HG03060 (cell line): ENCODE measurements around the gene IL1R1.
"Not testable (repeated sequence)": the region's sequence is repeated elsewhere in the genome, so short reads cannot be mapped to it uniquely, and the experiment has no call there.

Experiments
- ATAC-seq: cut with Tn5 transposase; IDR thresholded peaks from one replicate; pipeline ENCODE4 v1.9.1; 2021; ENCODE audit warnings: low read depth, moderate number of reproducible peaks; ENCODE audit not compliant: unreplicated experiment

IL1R1 gene

DNA sequence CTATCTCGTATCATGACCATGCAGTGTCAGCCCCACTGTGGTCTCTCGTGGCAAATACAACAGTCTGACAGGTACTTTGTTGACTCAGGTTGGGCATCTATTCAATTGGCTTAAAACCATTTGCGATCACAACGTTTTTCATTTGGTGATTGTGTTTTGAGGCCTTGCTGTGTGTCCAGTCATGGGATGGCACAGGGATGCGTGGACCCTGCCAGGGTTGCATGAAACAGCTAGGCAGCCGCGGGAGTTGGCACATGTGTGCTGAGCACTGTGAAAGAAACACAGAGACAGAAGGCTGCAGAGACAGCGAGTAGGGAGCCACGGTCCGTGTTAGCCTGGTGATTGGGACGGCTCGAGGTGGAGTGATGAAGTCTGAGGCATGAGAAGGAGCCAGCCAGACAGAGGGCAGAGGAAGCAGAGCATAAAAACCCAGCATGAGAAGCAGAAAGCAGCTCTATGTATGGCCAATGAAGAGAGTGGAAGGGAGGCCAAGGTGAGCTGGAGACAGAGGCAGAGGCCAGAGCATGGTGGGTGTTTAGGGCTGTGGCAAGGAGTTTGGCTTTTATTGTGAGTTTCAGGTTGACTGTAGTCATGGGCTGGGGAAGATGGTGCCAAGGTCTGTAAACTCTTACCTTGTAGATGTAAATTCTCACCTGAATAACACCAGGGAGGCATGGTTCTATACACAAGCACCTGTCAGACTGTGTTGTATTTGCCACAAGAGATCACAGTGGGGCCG lies 31.8 kb upstream of the IL1R1 start:
- ATAC-seq = peak; percentile 46

DNA sequence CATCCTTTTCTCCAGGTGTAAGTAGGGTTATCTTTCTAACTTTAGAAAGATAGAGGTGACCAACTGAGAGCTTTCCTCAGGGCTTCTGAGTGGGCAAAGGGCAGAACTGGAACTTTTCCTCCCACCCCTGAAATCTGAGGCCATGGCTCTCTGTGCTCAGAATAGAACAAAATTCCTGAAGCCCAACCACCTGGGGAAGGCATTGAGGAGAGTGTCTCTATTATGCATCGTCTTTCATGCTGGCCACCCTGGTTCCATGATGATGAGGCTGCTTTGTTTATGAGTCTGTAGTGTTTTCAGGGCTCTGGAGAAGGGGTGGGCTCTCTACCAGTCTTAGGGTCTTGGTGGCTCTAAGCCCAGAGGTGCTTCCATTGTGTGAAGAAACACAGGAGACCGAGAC lies 30.7 kb upstream of the IL1R1 start:
- ATAC-seq = no peak

DNA sequence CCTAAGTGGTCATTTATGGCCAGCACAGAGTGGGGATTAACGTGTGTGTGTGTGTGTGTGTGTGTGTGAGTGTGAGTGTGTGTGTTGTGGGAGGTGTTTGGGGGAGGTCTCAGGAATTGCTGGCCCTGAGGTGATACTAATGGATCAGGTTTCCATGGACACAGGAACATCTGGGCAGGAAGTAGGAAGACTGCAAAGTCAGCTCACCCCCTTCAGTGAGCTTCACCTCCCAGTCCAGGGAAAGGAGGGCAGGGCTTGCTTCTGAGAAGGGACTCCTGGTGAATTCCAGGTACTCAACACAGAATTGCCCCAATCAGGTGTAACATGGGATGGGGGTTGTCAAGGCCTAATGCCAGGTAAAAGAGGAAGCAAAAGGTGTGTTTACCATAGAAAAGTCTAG lies 30.3 kb upstream of the IL1R1 start:
- no peak for ATAC-seq

GRCh38 chr2:102112692-102113665 lies 29.6 kb upstream of the IL1R1 start:
- ATAC-seq = no peak

DNA sequence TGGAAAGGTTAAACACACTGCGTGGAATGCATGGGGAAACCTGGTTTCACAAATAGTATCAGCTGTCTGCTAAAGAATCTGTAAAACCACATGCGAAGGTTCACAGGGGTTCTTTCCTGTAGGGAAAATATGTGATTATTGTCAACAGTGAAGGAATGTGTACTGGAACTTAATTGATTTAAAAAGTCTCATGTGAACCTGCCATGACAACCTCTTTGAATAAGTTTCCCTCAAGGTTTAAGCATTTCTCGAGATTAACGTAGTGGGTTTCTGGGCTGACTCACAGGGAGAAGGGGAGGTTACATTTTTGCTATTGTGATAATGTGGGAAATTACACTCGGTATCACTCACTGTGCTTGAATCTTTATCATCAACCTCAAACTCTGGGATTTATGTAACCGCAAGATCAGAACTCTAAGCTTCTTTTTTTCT lies 28.2 kb upstream of the IL1R1 start:
- ATAC-seq = no peak

DNA sequence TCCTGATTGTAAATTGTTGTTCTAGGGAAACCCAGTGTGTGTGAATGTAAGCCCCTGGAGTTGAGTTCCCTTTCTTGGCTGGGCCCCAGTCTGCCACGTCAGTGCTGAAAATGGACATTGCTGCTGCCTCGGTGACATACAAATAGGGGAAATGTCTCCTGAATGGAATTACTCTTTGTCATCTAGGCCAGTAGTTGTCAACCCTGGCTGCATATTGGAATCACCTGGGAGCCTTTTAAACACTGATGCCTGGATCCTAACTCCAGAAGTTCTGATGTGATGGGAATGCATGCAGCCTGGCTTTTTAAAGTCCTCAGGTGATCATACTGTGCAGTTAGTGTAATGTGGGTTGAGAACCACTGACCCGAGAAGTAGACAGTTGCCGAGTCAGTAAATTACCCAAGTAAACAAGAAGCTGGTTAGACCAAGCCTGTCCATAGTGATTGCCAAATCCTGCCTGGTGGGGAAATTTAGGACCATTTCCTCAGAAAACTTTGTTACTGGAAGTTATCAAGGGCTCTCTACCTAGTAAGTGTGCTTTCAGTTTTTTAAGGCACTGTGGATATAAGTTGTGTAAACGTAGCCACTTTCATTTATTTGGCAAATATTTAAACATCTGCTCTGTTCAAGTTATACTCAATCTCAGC lies 27.6 kb upstream of the IL1R1 start:
- no peak for ATAC-seq

GRCh38 chr2:102116630-102117471 lies 25.7 kb upstream of the IL1R1 start:
- ATAC-seq = no peak

GRCh38 chr2:102117472-102117858 lies 25.1 kb upstream of the IL1R1 start:
- ATAC-seq = no peak

DNA sequence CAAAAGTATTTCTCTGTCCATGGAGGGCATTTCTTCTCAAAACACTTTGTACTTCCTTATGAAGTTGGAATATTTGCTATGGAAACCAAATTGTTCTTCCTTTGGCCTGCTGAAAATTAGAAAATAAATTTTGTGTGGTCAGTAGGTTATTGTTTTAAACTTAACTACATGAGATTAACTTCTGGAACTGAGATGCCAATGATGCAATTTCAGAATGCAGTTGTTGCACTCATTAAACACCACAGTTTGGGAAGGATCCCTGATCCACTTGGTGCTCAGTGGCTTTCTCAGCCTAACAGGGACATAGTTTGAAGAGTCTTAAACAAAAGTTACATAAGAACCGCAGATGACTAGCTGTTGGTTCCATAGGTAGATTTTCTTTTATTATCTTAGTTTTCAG lies 23.3 kb upstream of the IL1R1 start:
- no peak for ATAC-seq

- no peak for ATAC-seq
These were observed 22.3 kb upstream of the IL1R1 start for GRCh38 chr2:102120261-102120660.

DNA sequence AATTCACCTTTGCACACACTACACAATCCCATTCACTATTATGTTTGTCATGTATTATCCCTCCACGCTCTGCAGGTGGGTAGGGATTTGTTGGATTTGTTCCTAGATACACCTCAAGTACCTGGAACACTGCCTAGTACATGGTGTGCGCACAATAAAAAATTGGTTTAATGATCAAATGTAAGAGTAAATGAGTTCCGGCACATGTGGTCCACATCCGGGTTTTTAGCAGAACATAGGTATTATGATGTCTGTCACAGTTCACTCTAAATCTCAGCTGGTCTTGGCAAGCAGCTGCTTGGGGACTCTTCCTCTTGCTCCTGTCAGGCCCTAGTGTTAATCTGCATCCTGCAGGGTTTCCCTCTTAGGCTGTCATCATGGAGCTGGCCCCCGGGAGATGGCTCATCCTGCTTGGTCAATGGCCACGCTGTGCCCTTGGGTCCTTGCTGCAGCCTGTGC lies 21.8 kb upstream of the IL1R1 start:
- no peak for ATAC-seq

GRCh38 chr2:102122115-102122514 lies 20.4 kb upstream of the IL1R1 start:
- ATAC-seq = no peak

GRCh38 chr2:102122909-102123308 lies 19.6 kb upstream of the IL1R1 start:
- ATAC-seq = no peak

DNA sequence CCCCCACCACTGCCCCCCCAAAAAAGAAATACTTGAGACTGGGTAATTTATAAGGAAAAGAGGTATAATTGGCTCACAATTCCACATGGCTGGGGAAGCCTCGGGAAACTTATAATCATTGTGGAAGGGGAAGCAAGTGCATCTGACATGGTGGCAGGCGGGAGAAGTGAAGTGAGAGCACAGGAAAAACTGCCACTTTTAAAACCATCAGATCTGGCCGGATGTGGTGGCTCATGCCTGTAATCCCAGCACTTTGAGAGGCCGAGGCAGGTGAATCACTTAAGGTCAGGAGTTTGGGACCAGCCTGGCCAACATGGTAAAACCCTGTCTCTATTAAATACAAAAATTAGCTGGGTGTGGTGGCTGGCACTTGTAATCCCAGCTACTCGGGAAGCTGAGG lies 18.1 kb upstream of the IL1R1 start:
- ATAC-seq = not testable (repeated sequence)

GRCh38 chr2:102126169-102126568 lies 16.4 kb upstream of the IL1R1 start:
- no peak for ATAC-seq

- ATAC-seq = no peak
These were observed 15.9 kb upstream of the IL1R1 start for GRCh38 chr2:102126660-102127059.

GRCh38 chr2:102129082-102129481 lies 13.5 kb upstream of the IL1R1 start:
- no peak for ATAC-seq

DNA sequence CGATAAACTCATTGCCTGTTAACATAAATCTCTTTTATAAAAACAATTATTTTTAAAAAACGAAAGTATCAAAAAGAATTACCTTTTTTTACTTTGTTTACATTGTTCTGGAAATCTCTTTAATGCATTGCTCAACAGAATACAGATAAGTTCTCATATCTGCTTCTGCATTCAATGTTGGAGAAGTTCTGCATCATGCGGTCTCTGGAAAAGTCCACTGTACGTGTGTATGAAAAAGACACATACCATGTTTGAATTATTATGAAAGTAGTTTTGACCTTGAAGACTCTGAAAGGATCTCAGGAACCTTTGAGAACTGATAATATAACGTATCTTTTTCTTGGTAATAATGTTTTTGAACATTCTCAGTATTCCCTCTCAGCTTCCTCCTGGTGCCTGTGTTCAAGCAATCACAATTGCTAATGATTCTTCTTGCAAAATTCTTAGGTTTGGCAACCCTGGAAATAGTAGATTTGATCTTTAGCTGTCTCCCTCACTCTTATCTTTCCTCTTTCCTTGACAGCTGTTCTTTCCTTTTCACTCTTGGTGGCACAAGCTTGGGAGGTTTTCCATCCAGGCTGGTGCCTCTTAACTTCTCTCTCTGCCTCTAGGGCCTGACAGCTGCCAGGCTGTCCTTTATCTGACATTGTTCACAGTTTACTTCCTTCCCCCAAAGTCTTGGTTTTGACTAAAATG lies 12.4 kb upstream of the IL1R1 start:
- no peak for ATAC-seq

- no peak for ATAC-seq
These were observed 11.9 kb upstream of the IL1R1 start for GRCh38 chr2:102130647-102130991.

DNA sequence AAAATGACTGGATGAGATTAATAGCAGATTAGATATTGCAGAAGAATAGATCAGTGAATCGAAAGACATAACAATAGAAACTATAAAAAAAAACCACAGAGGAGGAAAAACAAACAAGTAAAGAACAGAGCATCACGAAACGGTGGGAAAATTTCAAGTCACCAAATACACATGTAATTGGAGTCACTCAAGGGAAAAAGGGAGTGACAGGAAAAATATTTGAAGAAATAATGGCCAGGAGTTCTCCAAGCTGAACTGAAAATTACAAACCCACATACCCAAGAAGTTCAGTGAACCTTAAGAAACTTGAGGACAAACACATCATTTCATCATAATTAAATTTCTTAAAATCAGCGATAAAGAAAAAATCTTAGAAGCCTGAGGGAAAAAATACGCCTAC lies 11.0 kb upstream of the IL1R1 start:
- no peak for ATAC-seq
